GM12878 (cell line): Measurements from ENCODE around the gene NTM. TPM values are rescaled to one million over a fixed set of nuclear protein-coding genes. Genes with fewer than 3 reads are reported as not detected.

ENCODE experiments used
- BACH1 ChIP-seq: fragments of 450-650 bp; IDR thresholded peaks from 2 replicates; pipeline ENCODE4 v1.6.1; 2017; ENCODE audit warnings: mild to moderate bottlenecking, borderline replicate concordance
- RAD51 ChIP-seq: fragments of 450-650 bp; IDR thresholded peaks from 2 replicates; pipeline ENCODE4 v1.6.1; 2016; ENCODE audit warnings: moderate library complexity, mild to moderate bottlenecking, inconsistent platforms
- RCOR1 ChIP-seq: conservative IDR thresholded peaks from 2 replicates; pipeline ENCODE4 v1.6.1; 2012; ENCODE audit warnings: low read depth, low read length, improper control_type of control experiment
- SMARCA5 ChIP-seq: fragments of 450-650 bp; IDR thresholded peaks from 2 replicates; pipeline ENCODE4 v1.6.1; 2017; ENCODE audit warnings: mild to moderate bottlenecking
- STAT1 ChIP-seq: fragments of 450-650 bp; conservative IDR thresholded peaks from 2 replicates; pipeline ENCODE4 v1.6.1; 2014; ENCODE audit warnings: antibody characterized with exemption, mild to moderate bottlenecking
- TAF1 ChIP-seq: IDR thresholded peaks from 2 replicates; pipeline ENCODE4 v1.6.1; 2011; ENCODE audit warnings: mild to moderate bottlenecking, low read depth, low read length, borderline replicate concordance
- WRNIP1 ChIP-seq: IDR thresholded peaks from 2 replicates; pipeline ENCODE4 v1.6.1; 2011; ENCODE audit warnings: low read depth, low read length, improper control_type of control experiment, borderline replicate concordance
- ZNF274 ChIP-seq: IDR thresholded peaks from one replicate; pipeline ENCODE4 v1.8.0; 2011; ENCODE audit not compliant: insufficient read length, insufficient read depth
- polyA plus RNA-seq, 11 experiments: library from polyadenylated mRNA; depleted of rRNA in 4 of 11; unstranded in 6 of 11; stranded (reverse) in 5 of 11; fragments of >200 nt; fragmentation: Nextera tagmentation in 4 of 11; fragmentation: Illumina TruSeq in 1 of 11; extraction: Ambion mirVana in 4 of 11; extraction: Trizol in 1 of 11; gene quantifications; 1 replicate in 1 of 11; 2 replicates in 10 of 11; pipeline versions ENCODE4 v1.2.1 to v1.2.3, GENCODE V29; 2011 to 2016; ENCODE audit warnings: inconsistent platforms in 2 of 11, missing spikeins in 2 of 11, low read depth in 1 of 11
- total RNA-seq, 4 experiments: library from RNA; depleted of rRNA in 3 of 4; stranded (reverse); fragments of >200 nt in 3 of 4; fragmentation: Illumina TruSeq in 1 of 4; extraction: Trizol in 1 of 4; gene quantifications; 2 replicates each; pipeline versions ENCODE4 v1.2.1 to v1.2.3, GENCODE V29; 2013 to 2021
- TF ChIP-seq, protein P1 (sequence below): fragments of 450-650 bp; IDR thresholded peaks from 2 replicates; pipeline ENCODE4 v1.6.1; 2017; ENCODE audit warnings: mild to moderate bottlenecking, moderate library complexity
- TF ChIP-seq, protein P2 (sequence below): fragments of 450-650 bp; IDR thresholded peaks from 2 replicates; pipeline ENCODE4 v1.6.1; 2016; ENCODE audit warnings: mild to moderate bottlenecking

NTM gene
- total and polyA plus RNA-seq, 10 of the 15 experiments (the other 5 are each of a cell fraction or from before 2014, with no cell fraction given), result not detected

DNA sequence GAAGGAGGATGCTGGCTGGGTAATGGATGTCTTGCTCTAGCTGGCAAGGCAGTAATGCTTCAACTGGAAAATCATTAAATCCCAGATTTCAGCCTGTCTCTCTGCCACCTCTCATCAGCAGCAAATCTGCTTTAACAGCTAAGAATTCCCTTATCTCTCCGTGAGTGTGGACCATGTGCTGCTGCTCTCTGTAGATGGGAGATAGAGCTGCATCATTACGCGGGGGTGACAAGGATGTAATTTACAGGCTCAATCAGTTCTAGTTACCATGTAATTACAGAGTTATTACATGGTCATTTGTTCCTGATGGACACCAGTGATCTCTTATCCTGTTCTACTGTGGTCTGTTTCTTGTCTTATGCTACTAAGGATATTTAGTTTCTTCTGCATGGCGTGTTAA is 665.4 kb downstream of the NTM start (continued):
- TF ChIP-seq, protein P1, sequence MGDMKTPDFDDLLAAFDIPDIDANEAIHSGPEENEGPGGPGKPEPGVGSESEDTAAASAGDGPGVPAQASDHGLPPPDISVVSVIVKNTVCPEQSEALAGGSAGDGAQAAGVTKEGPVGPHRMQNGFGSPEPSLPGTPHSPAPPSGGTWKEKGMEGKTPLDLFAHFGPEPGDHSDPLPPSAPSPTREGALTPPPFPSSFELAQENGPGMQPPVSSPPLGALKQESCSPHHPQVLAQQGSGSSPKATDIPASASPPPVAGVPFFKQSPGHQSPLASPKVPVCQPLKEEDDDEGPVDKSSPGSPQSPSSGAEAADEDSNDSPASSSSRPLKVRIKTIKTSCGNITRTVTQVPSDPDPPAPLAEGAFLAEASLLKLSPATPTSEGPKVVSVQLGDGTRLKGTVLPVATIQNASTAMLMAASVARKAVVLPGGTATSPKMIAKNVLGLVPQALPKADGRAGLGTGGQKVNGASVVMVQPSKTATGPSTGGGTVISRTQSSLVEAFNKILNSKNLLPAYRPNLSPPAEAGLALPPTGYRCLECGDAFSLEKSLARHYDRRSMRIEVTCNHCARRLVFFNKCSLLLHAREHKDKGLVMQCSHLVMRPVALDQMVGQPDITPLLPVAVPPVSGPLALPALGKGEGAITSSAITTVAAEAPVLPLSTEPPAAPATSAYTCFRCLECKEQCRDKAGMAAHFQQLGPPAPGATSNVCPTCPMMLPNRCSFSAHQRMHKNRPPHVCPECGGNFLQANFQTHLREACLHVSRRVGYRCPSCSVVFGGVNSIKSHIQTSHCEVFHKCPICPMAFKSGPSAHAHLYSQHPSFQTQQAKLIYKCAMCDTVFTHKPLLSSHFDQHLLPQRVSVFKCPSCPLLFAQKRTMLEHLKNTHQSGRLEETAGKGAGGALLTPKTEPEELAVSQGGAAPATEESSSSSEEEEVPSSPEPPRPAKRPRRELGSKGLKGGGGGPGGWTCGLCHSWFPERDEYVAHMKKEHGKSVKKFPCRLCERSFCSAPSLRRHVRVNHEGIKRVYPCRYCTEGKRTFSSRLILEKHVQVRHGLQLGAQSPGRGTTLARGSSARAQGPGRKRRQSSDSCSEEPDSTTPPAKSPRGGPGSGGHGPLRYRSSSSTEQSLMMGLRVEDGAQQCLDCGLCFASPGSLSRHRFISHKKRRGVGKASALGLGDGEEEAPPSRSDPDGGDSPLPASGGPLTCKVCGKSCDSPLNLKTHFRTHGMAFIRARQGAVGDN, result no peak
- TF ChIP-seq RAD51, result no peak
- TF ChIP-seq, protein P2, sequence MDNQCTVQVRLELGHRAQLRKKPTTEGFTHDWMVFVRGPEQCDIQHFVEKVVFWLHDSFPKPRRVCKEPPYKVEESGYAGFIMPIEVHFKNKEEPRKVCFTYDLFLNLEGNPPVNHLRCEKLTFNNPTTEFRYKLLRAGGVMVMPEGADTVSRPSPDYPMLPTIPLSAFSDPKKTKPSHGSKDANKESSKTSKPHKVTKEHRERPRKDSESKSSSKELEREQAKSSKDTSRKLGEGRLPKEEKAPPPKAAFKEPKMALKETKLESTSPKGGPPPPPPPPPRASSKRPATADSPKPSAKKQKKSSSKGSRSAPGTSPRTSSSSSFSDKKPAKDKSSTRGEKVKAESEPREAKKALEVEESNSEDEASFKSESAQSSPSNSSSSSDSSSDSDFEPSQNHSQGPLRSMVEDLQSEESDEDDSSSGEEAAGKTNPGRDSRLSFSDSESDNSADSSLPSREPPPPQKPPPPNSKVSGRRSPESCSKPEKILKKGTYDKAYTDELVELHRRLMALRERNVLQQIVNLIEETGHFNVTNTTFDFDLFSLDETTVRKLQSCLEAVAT, result no peak
- TF ChIP-seq RCOR1, result no peak
- TF ChIP-seq BACH1, result no peak
- TF ChIP-seq SMARCA5, result no peak
- TF ChIP-seq STAT1, result no peak
- TF ChIP-seq TAF1, result no peak
- TF ChIP-seq ZNF274, result no peak
- TF ChIP-seq WRNIP1, result no peak
